Fibroblast of peridontal ligament (primary cell): ENCODE measurements around the gene C20orf204.

Source experiments
- DNase-seq: peaks from one replicate; pipeline ENCODE4 v3.0.0-alpha.2; 2010; ENCODE audit errors: extremely low read depth

The C20orf204 gene

DNA sequence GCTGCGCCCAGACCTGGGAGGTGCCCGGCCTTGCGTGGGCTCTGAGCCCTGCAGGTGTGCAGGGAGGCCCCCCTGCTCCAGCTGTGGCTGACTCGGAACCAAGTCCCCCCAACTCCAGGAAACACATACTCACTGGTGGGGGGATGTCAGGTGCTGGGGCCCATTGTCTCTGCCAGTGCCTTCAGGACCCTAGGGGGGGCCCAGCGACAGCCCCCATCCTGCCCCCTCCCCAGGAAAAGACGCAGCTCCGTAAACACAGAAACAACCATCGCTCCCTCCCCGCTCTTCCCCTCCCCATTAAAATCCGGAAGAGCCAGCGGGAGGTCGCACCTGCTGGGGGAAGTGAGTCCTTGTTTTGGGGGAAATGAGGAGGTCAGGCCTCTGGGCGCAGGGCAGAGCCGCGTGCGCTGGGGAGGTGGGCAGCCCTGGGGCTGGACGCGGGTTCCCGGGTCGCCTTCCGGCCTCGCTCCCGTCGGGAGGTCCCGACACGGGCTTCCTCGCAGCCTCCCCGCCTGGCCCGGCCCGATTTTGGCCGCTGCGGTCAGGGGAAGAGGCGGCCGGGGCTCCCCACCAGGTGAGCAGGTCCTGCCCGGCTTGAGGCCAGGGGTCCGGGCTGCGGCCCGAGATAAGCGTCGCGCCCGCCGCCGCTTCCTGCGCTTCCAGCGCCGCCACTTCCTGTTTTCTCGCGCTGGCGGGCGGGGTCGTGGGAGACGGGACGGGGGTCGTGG is 6.2 kb downstream of the C20orf204 start:
- no peak for DNase-seq

DNA sequence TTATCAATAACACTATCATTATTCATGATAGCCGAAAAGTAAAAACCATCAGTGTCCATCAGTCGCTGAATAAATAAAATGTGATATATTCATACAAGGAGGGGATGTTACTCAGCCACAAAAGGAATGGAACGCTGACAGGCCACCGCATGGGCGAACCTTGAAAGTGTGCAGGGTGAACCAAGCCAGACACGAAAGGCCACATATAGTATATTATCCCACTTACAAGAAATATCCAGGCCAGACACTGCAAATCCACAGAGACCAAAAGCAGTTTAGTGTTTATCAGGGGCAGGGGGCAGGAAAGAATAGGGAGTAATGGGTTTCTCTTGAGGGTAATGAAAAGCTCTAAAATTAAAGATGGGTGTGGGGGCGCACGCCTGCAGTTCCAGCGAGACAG is 7.8 kb downstream of the C20orf204 start:
- no peak for DNase-seq

DNA sequence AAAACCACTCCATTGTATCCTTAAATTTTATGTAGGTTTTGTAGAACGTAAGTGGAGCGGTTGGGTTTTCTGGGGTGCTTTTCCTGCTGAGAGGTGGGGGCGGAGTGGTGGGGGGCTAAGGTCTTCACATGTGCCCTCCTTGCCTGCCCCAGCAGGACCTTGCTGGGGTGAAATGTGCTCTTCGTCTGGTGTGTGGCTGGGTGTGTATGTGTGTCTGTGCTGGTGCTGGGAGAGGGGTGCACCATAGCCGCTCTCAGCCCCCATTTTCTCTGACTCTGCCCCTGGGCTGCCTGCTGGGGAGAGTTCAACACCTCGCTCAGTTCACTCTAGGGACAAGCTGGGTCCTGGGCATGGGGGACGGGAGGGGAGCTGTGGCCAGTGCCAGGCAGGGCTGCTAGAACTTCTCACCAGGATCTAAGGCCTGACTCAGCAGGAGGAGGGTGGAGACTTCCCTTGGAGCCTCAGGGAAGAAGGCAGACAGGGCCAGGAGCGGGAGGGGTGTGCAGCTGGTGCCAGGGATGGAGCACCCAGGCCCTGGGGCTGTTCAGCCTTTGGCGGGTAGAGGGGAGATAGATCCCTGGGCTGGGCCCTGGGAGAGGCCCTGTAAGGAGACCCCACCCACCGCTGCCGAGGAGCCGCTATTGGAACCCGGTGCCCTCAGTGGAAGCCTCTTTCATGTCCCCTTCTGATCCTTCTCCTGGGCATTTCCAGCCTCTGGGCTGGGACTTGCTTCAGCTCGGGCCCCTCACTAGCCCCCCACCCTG is 8.7 kb downstream of the C20orf204 start:
- DNase-seq: peak; percentile 45

DNA sequence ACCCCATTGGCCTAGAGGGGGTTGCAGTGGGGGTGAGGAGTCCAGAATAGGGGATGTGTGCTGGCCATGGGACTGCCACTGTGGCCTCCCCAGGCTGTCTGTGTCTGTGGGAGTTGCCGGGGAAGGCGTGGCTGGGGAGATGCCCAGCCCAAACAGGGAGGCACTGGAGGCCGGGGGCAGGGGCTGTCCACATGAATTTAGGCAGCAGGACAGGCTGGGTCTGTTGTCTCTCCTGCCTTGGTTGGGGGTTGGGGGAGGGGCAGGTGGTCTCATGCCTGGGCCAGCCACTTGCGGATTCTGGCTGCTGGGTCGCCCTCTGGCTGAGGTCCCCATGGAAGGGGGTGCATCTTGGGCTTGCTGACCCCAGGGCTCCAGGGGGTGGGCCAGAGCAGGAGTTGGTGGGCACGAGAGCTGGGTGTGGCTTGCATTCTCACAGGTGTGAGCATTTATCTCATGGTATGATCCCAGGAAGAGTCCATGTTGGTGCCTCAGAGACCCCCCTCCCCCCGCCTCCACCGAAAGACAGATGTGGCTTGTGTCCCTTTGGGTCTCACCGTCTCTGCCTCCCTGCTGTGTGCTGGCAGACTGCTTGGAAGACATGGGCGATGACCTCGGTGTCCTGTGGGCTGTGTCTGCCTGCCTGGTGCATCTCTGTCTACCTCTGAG is 9.5 kb downstream of the C20orf204 start:
- DNase-seq: no peak

DNA sequence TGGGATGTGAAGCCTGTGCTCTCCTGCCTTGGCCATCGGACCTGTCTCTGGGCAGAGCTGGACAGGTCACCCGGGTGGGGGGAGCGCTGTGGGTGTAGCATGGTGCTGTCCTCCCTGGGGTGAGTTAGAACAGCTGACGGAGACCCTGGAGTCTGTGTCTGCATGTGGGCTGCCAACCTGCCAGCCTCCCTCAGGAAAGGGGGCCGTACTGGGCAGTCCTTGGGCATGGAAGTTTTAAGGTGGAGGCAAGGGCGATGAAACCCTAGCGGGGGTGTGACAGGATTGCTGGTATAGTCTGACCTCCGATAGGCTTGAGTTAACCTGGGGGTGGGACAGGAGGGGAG is 11.0 kb downstream of the C20orf204 start:
- DNase-seq: no peak

DNA sequence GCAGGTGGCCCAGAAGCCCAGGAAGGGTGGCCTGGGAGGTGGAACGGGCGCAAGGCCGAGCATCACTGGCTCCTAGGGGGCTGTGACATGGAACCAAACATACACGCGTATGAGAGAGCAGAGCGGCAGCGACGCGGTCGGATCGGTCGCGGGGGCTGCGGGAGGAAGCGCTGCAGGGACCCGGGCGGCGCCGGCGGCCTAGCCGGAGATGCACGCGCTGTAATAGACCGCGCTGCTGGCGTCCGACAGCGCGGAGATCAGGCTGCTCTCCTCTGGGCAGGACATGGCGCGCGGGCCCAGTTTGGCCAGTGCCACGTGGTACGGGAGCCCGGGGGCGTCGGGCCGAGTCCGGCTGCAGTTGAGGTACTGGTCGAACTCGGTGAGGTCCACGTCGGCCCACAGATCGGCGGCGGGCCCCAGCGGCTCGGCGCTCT is 12.0 kb downstream of the C20orf204 start:
- DNase-seq: no peak

DNA sequence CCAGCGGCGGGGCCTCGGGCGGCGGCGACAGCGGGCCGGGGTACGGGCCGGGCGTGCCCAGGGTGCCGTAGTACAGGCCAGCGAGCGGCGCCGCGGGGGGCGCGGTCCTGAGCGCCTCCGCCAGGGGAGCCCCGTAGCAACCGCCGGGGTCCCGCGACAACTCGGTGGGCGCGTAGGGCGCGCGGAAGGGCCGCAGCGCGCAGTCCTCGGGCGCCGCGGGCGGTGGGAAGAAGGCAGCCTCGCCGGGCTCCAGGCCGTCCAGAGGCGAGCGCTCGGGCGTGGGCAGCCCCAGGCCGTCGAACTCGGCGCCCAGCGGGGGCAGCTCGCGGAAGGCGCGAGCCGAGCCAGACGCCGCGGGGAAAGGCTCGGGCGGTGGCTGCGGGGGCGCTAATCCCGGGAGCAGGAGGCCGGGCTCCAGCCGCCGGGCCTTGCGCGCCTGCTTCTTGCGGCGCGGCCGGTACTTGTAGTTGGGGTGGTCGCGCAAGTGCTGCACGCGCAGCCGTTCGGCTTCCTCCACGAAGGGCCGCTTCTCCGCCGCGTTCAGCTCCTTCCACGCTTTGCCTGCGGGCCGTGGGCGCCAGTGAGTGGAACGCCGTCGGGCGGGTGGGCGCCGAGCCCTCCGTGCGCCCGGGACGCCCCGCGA is 12.5 kb downstream of the C20orf204 start:
- DNase-seq: no peak

DNA sequence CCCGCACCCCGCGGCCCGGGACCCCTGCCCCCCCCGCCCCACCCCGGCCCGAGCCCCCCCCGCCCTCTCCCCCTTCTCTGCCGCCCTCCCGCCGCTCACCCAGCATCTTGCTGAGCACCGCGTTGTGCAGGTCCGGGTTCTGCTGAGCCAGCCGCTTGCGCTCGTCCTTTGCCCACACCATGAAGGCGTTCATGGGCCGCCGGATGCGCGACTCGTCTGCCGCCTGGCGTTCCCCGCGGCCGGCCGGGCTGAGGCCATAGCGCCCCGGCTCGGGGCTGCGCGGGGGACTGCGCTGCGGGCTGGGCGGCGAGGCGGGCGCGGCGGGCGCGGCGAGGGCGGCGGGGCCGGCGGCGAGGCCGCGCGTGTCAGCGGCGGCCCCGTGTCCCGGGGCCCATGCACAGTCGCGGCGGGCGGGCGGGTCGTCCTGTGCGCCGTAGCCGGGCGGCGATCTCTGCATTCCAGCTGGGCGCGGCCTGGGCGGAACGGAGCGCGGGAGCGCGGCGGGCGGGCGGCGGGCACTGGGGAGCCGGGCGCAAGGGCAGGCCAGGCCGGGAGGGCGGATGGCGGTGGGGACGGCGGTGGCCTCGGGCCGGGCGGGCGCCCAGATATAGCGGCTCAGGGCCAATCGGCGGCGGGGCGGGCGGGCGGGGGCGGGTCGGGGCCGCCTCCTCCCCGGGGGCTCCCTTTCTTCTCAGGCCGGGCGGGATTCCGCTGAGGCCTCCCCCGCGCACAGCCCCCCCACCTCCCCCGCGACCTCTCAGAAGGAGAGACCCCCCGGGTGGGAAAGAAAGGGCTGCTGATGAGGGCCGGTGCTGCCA is 13.3 kb downstream of the C20orf204 start, which contains the start of gene SOX18:
Gene SOX18, minus strand, starts transcription at position 580 of the 818 bp plus-strand sequence. Its CDS starts 123 bp downstream, at position 457.
- no peak for DNase-seq

DNA sequence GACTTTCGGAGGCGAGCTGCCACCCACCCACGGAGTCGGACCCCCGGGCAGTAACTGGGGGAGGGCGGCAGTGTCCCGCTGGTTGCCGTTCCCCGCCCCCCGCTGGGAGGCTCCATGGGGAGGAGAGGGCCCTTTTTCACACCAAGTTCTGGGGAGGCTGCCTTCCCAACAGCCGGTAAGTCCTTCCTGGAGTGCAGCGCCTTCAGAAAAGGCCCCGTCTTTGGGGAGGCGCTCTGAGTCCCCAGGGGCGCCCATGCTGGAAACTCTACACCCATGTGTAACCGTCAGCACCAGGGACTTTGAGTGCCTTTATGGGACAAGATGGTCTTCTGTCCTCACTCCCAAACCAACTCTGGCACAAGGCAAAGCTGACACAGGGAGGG is 13.9 kb downstream of the C20orf204 start:
- DNase-seq: no peak

DNA sequence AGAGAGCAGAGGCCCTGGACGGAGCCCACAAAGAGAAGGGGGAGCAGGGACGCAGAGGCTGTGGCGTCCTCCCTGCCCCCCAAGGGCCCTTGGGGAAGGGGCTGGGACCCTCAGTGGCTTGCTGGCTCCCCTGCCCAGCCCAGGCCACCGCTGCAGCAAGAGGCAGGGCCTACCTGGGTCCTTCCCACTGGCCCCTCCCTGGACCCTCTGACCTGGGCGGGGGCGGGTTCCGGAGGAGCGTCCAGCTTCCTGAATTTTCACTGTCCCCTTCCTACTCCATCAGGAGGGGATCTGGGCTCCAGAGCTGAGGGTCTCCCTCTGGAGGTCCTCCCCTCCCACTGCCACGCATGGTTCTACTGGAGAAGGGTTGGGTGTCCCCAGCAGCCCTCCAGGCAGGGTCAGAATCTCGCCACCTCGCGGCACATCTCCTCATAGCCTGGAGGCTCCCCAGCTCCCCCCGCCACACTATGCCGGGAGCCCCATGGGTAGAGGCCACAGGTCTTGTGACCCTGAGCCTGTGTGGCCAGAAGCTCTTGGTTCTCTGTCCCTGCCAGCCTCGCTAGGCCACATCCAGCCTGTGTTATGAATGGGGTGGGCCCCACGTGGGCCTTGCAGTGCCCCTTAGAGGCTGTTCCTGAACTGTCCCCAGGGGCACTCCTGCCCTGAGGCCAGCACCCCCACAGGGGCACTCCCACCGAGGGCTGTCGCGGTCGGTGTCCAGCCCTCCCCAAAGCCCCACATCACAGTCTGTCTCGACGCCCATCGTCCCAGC is 14.5 kb downstream of the C20orf204 start:
- no peak for DNase-seq

DNA sequence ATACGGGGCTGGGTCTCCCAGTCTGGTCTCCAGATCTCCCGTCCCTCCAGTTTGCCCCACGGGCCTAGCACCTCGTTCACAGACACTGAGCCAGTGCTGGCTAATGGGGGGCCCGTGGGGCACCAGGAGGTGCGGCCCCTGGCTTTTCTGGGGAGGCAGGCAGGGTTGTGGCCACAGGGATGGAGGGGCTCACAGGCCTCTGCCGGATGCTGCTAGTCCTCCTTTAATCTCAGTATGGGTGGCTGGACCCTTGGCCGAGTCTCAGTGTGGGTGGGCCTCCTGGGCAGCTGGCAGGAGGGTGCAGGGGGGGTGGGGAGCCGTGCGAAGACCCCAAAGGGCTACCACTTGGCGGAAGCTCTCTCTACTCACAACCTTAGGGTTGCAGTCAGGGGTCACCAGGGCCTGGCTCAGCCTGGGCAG is 15.1 kb downstream of the C20orf204 start:
- no peak for DNase-seq

DNA sequence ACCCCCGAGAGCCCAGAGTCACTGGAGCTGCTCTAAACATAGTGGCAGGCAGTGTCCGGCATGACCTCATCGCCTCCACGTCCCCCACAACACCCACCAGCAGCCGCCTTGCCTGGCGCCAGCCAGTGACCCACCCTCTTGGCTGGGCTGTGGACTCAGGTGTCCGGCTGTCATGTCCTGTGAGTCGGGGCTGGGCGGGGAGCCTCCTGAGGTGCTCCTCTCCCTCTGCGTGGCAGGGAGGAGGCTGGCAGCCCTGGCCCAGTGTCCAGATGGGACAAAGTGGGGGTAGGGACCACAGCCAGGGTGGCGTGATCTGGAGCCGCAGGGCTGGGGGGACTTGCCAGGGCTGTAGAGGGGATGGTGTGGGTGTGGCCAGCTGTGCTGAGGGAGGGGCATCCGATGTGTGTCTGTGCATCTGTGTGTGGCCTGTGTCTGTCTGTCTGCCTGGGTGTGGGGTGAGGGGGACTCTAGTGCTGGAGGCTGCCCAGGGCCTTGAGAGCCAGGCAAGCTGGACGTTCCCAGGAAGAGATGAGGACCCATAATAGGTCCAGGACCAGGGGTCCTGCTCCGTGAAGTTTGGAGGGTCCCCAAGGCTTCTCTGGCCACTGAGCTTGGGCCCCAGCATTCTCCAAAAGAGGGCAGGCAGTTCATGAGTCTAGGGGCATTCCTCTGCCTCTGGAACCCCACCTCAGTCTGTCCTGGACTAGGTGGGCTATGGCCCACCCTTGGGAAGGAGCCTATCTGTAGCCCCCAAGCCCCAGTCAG is 15.8 kb downstream of the C20orf204 start:
- no peak for DNase-seq

DNA sequence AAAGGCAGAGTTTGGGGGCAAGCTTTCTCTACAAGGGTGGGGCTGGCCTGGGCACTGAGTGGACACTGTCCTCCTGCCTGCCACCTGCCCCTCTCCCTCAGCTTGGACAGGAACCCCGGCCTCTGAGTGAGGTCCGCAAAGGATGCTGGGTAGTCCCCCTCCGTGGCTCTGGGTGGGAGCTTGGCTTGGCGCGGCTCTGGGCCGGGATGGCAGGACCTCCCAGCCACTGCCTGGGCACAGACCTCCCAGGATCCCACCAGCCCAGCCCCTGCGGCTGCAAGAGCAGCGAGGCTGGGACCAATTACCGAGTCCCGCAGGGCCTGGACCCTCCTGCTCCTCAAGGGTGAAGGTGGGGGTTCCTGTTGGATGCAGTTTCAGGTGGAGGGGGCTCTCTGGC is 16.3 kb downstream of the C20orf204 start:
- DNase-seq: no peak

DNA sequence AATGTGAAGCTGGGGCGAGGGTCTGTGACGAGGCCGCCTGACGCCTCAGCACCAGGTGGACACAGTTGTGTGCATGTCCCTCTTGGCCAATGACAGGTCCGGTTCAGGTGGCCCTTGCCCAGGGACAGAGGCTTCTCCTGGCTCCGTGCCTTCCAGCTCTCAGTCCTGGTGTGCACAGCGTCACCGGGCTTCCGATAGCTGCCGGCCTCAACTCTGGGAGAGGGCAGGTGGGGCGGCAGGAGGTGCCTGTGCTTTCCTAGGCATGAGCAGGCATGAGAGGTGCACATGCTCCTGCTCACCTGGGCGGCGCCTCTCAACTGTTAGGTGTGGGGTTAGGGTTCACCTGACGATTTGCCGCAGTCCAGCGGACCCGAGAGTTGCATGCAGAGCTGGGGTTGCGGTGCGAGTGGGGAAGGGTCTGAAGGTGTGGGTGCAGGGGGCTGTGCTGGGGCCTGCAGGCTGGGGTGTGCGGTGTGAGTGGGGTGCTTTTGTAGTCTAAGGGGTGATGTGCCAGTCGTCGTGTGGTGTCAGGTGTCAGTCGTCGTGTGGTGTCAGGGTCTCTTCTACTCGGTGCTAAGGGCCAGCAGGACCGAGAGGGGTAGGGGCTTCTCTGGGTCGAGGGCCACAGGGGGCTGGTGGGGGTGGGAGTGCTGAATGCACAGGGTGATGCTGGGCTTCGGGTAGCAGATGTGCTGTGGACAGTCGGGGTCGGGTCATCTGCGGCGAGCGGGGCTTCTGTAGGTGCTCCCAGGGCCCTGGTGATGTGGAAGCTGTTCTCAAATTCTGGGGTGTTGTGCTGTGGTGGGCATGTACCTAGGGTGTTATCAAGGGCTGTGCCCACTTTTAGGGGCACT is 17.2 kb downstream of the C20orf204 start:
- DNase-seq: no peak

DNA sequence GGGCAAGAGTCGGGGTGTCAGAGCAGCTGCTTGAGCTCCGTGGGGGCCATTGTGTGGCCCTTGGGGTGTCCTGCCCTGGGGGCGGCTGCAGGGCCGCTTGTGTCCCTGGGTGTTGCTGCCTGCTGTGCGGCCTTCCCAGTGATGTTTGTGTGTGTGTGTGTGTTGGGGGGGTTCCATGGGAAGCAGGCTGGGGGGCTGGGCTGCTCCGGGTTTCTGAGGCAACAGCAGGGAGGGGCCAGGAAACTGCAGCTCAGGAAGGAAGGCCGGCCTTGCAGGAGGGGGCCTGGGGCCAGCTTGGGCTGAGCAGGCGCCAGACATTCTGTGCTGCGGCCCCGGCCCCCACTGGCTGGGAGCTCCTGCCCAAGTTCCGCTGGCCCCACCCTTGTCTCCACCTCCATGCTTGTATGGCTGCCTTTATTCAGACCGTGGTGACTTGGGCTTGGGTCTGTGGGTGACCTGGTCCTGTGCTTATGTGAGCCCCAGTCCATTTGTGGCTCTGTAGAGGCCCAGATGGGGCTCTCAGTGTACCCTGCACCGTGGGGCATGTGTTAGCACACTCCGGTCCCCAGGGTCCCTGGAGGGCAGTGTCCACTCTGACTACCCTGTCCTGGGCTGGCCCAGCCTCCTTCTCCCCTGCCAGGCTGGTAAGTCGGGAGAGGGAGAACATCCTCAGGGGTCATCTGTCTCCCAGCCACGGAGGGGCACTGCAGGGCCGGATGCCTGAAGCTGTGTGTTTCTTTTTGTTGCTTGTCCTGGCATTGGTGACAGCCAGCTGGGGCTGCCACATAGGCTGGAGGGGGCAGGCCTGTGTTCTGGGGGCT is 18.1 kb downstream of the C20orf204 start:
- DNase-seq: no peak

DNA sequence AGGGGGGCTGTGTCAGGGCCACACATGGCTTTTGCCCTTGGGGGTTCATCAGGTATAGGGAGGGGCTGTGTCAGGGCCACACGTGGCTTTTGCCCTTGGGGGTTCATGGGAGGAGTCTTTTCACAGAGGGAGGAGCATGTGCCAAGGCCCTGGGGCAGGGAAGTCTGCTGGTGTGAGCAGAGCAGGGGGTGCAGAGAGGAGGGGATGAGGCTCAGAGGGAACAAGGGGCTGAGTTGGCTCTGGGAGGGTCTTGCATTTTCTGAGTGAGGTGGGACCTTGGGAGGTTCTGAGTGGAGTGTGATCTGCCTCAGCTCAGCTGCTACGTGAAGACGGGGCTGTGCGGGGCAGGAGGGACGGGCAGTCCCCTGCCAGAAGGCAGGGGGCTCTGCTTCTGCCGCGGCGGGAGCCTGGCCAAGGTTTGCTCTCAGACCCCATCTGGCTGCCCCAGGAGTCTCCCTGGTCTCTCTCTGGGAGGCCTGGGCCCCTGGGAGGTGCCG is 19.5 kb downstream of the C20orf204 start:
- no peak for DNase-seq

DNA sequence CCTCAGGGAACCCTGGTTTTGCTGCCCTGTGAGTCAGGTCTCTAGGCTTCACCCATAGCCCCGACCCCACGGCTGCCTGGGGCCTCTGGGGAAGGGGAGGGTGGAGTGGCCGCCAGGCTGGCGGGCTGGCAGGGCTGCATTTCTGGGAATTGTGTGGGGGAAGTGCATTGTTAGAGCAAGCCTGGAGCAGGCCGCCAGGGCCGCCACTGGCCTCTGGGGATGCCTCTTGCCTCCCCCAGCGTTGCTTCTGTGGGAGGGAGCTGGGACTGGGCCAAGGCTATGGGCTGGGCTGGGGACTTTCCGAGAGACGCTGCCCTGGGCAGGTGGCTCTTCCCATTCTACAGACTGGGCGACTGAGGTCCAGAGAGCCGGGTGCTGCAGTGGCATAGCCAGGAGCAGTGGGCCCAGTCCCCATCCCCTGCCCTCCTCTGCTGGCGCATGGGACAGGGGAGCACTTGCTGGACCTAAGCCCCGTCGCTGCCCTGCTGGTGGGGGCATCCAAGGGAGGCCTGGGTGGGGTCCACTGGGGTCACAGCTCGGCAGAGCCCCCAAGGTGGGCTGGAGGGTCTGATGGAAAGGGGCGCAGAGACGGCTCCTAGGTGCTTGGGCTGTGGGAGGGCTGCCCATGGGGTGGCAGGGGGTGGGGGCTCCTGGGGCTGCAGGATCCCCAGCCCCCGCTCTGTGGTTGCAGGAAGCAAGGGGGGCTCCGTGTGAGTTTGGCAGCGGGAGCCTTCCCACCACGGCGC is 20.1 kb downstream of the C20orf204 start:
- DNase-seq: no peak
